ENCODE measurements around the gene NBEA. TPM values are rescaled to one million over a fixed set of nuclear protein-coding genes. Genes with fewer than 3 reads are reported as not detected.

The NBEA gene
- total and polyA plus RNA-seq, 2 experiments from 2014 or later, result 9.1 to 29.1 TPM

- Mint-ChIP-seq H3K9me3 (no peaks in the 10 kb centered on the region), H3K27ac (no peak overlapping the region), H3K36me3 (ENCODE audit: low read depth) (peaks cover 20% of the 10 kb centered on the region), H3K27me3 (ENCODE audit: insufficient read depth, low read depth, poor library complexity) (no peaks in the 10 kb centered on the region), H3K4me3 (no peak overlapping the region), H3K4me1 (no peaks in the 10 kb centered on the region)
- no peak for ATAC-seq
- Histone ChIP-seq H3K27ac (ENCODE audit: low read depth) (no peak overlapping the region), H4K20me1 (replicated peaks; ENCODE audit: insufficient read depth) (no peaks in the 10 kb centered on the region), H3K36me3 (ENCODE audit: insufficient read depth) (no peaks in the 10 kb centered on the region), H3K4me1 (ENCODE audit: insufficient read depth) (no peaks in the 10 kb centered on the region), H3K27me3 (ENCODE audit: insufficient read depth) (no peaks in the 10 kb centered on the region), H3K9me2 (ENCODE audit: insufficient read depth) (no peaks in the 10 kb centered on the region), H3K4me3 (no peak overlapping the region), H3K79me2 (replicated peaks; ENCODE audit: insufficient read depth) (no peaks in the 10 kb centered on the region), H3F3A (replicated peaks; ENCODE audit: low read depth) (no peaks in the 10 kb centered on the region), H3K4me2 (no peak overlapping the region), H2AFZ (no peak overlapping the region)
- TF ChIP-seq JUNB (IDR thresholded peaks at IDR 0.05; ENCODE audit: unreplicated experiment), result no peak
- no peak for TF ChIP-seq CREB1 (CRISPR knock-in tag; IDR thresholded peaks at IDR 0.05; ENCODE audit: low read depth)
- TF ChIP-seq STAT1 (IDR thresholded peaks at IDR 0.05; ENCODE audit: unreplicated experiment), result no peak
- TF ChIP-seq EZH2 (IDR thresholded peaks at IDR 0.05; ENCODE audit: low read depth, unreplicated experiment), result no peak
- no peak for TF ChIP-seq ZNF462 (CRISPR knock-in tag; IDR thresholded peaks at IDR 0.05)
- no peak for TF ChIP-seq EZH2phosphoT487 (IDR thresholded peaks at IDR 0.05; ENCODE audit: unreplicated experiment)
- no peak for DNase-seq (ENCODE audit: low spot score)
Observed at GRCh38 chr13:35198613-35199200, 256.6 kb downstream of the NBEA start.

- Mint-ChIP-seq H3K27me3 (ENCODE audit: insufficient read depth, low read depth, poor library complexity) (peaks cover 2% of the 10 kb centered on the region), H3K36me3 (ENCODE audit: low read depth) (peaks cover 14% of the 10 kb centered on the region), H3K4me1 (no peaks in the 10 kb centered on the region), H3K27ac (no peak overlapping the region), H3K9me3 (no peaks in the 10 kb centered on the region; the same call in 2 of the 3 replicates), H3K4me3 (no peak overlapping the region)
- Histone ChIP-seq H2AFZ (no peak overlapping the region), H3K36me3 (ENCODE audit: insufficient read depth) (no peaks in the 10 kb centered on the region), H3K27ac (ENCODE audit: low read depth) (no peak overlapping the region), H3K79me2 (replicated peaks; ENCODE audit: insufficient read depth) (no peaks in the 10 kb centered on the region), H3K4me1 (ENCODE audit: insufficient read depth) (no peaks in the 10 kb centered on the region), H3F3A (replicated peaks; ENCODE audit: low read depth) (no peaks in the 10 kb centered on the region), H3K4me3 (no peak overlapping the region), H3K27me3 (ENCODE audit: insufficient read depth) (no peaks in the 10 kb centered on the region), H3K9me2 (ENCODE audit: insufficient read depth) (no peaks in the 10 kb centered on the region), H4K20me1 (replicated peaks; ENCODE audit: insufficient read depth) (no peaks in the 10 kb centered on the region; the same call in 1 of the 2 replicates), H3K4me2 (no peak overlapping the region)
- DNase-seq (ENCODE audit: low spot score) (no peak), ATAC-seq (no peak)
- no peak for TF ChIP-seq ZNF331 (CRISPR knock-in tag; IDR thresholded peaks at IDR 0.05; ENCODE audit: low read depth)
Observed at GRCh38 chr13:35208587-35208986, 266.5 kb downstream of the NBEA start.

Data from GM23338 (cell line).